Right lung (tissue), 5 donors: Measurements from ENCODE around the gene SURF2. TPM values are rescaled to one million over a fixed set of nuclear protein-coding genes. Genes with fewer than 3 reads are reported as not detected.
A peak's percentile ranks its signal among the peaks of the same experiment; 100 is the strongest.

Experiments
- DNase-seq, 2 donors: peaks; one replicate each; pipeline ENCODE4 v3.0.0-alpha.2; 2013
- polyA plus RNA-seq, 5 donors: library from polyadenylated mRNA; unstranded; fragments of 120-200 nt; gene quantifications; one replicate each; pipeline versions ENCODE4 v1.2.1 to v1.2.3, GENCODE V29; 2013; ENCODE audit warnings: inconsistent platforms in 1 of 5, low replicate concordance in 1 of 5; ENCODE audit not compliant: insufficient read length in 5 of 5, insufficient read depth in 1 of 5

Gene SURF2
- polyA plus RNA-seq, 5 donors: 14.8 to 24.5 (median 15.6) TPM

- DNase-seq: no peak
Observed at GRCh38 chr9:133352635-133353340, 3.6 kb upstream of the SURF2 start.

GRCh38 chr9:133353548-133353947 is 2.8 kb upstream of the SURF2 start:
- DNase-seq: no peak

DNA sequence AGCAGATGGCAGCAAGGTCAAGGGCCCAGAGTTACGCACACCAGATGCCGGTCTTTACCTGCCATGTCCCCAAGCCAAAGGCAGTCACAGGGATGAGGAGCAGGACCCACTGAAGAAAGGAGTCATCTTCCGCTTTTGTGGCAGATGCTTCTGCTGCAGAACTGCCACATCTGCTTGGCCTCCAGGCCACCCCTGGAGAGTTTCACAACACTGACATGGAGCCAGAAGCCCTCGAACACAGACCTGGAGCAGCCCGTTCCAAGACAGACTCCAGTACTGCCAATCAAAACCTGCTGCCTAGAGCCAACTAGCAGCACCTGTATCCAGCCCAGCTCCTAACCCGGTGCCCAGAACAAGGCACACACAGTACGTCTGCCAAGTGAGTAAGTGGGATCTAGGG is 1.6 kb upstream of the SURF2 start:
- no peak for DNase-seq

GRCh38 chr9:133355881-133356357 is 431 bp upstream of the SURF2 start:
- DNase-seq: no peak

GRCh38 chr9:133357656-133358055 is 1.3 kb downstream of the SURF2 start:
- DNase-seq: no peak

GRCh38 chr9:133359399-133360175 is 3.2 kb downstream of the SURF2 start:
- DNase-seq: no peak

- DNase-seq: no peak
Observed at GRCh38 chr9:133360400-133361393, 4.3 kb downstream of the SURF2 start.

DNA sequence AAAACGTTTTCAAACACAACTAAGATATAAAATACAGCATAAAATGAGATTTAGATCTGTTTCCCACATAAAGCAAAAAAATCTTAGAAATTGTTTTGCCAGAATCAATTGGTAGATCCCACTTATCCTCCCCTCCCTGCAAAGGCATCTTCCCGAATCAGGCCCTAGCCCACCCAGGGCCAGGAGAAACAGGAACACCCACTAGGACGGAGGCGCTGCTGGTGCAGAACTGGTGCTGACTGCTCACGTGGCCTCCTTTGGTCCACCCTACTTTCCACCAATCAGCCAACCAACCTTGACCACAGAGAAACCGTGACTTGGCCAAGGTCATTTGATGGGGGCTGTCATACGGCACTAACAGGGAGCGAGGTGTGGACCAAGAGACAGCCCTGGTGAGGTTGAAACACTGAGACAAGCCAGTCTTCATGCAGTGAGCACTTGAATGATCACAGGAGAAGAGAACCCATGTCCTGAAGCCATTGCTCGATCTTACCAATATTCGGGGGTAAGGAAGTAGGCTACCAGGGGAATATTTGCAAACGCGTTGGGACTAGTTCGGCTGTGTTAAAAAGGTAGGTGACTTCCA is 5.2 kb downstream of the SURF2 start:
- DNase-seq: no peak

DNA sequence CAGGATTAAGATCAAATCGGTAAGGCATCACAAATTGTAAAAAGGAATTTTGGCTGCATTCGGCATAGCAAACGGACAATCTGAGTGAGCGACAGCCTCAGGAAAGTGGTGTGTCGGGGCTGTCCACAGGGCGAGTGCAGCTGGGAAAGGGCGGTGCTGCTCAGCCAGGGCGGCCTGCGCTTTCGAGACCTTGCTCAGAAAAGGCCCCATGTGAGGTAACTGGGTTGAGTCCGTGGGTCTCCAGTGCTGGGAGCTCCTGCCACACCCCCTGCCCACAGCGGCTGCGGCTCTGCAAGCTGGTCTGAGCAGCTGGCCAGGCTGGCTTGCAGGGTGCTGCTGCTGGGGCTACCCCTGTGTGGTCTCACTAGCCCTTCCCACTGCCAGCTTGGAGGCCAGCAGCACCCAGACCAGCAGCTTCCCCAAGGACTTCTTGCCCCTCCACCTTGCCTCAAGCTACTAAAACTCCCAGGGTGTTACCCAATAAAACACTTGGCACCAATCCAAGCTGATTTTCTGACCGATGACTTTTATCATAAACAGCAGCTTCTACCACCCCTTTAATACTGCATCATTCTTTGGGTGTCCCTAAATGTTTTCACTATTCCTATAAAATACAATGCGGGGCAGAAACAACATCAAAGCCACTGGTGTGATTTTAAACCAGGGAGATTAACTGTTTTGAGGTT is 6.2 kb downstream of the SURF2 start:
- no peak for DNase-seq

- no peak for DNase-seq
Observed at GRCh38 chr9:133366435-133366834, 10.1 kb downstream of the SURF2 start.

- no peak for DNase-seq
Observed at GRCh38 chr9:133367221-133367620, 10.9 kb downstream of the SURF2 start.

DNA sequence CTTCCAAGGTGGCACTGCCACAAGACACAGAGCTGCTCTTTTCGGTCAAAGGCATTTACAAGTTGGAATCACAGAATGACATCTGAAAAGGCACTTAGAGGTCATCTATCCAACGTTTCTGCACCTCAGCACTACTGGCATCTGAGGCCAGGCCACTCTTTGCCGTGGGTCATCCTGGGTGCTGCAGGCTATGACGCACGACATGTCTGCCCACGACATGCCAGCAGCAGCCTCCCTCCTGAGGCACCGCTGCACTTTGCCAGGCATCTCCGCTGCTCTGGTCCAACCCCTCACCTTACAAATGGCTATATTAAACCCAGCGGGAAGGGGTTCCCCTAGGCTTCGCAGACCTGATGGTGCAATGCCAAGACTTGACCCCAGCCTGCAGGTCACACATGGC is 11.4 kb downstream of the SURF2 start:
- DNase-seq: no peak

DNA sequence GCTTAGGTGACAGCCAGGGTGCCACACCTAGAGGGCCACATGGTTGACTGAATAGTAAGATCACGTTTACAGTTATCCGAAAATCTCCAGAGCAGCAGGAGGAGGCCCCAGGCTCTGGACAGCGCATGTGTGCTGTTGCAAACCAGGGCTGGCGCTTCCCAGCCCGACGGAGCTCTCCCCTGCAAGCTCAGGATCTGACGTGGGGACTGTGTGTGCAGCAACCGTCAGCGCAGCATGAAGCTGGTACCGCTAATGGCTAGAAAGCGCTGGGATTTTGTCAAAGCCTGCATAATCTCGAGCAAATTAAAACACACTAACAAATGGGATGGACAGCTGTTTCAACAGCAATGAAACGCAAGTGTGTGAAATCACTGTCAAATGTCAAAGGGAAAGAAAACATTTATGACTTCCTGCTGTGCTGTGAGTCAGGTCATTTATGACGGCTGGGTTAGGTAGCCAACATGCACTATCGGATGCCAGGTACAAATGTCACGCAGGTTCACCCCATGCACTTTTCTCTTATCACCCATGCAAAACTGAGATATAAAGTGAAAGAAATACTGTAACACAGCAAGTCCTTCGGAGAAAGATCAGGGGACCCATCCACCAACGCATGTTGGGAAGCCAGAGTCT is 12.0 kb downstream of the SURF2 start:
- DNase-seq: no peak

DNA sequence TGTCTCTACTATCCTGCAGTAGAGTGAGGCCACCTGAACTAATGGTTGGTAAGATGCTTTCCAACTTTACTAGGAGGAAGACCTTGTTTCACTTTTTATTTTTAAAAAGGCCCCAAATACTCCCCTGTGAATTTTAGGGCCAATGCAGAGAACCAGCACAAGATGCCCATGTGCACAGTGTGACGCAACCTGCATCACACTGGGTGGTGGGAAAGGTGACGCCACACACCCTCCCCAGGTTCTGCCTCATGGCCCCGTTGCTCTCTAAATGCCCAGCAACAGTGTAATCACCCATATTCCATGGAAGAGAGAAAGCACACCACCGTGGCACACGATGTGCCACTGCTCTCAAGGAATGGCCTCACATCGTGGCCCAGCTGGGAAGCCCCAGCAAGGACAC is 13.1 kb downstream of the SURF2 start:
- no peak for DNase-seq

GRCh38 chr9:133369933-133370332 is 13.6 kb downstream of the SURF2 start:
- DNase-seq: no peak

- DNase-seq: no peak
Observed at GRCh38 chr9:133370685-133371084, 14.3 kb downstream of the SURF2 start.

GRCh38 chr9:133371261-133371711 is 14.9 kb downstream of the SURF2 start:
- no peak for DNase-seq

DNA sequence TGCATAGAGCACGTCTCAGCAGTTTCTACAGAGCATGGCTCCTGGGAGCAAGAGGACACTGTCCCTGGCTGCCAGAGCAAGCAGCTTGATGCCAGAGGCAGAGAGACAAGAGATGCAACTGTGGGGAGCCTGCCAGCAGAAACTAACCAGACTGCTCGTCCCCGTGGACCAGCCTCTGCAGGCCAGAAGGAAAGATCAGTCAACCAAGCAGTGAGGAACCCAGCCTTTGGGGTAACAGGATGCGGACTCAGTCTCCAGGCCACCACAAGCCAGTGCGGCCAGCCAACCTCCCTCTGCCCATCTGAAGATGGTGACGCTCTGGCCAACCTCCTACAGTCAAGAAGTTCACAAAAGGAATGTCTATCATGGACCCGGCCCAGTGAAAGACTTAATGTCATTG is 15.8 kb downstream of the SURF2 start:
- no peak for DNase-seq

DNA sequence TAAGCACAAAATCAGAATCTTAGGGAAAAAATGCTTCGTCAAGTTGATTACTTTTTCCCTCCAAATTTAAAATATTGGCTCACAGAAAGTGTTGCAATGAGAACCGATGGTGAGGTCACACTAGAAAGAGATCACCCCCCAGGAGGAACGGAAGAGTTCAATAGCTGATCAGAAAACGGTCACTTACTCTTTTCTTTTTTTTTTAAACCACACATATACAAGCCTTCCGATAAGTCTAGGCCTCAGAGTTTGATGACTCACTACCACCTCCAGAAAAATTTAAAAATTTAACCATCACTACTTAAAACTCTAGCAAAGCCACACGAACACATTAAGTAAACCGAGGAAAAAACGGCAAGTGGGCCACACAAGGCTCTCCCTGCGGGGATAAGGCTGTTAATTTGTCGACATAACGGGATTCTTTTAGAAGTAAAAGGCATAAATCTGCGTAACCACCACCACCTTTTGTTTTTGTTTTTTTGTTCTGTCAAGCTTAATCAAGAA is 18.3 kb downstream of the SURF2 start:
- no peak for DNase-seq

- DNase-seq: peak in 1 of 2 donors; percentile 20
Observed at GRCh38 chr9:133375116-133375723, 18.9 kb downstream of the SURF2 start.
